Measurements from ENCODE around the gene CLCA1.

DNA sequence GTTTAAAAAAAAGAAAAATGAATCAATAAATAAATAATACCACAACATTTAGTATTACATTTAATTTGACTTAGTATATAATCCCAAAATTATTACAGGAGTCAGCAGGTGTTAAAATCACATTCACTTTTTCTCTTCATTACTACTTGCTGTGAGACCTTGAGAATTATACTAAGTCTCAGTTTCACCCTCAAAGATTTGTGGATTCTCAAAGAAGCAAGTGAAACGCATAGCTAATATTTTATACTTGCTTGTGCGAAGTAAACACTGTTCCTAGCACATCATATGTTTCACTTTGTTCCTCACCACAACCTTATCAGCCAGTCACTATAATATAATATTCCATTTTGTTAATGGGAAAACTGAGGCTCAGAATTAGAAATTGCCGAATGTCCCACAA is 4.0 kb downstream of the CLCA1 start:
- TF ChIP-seq, protein P1, sequence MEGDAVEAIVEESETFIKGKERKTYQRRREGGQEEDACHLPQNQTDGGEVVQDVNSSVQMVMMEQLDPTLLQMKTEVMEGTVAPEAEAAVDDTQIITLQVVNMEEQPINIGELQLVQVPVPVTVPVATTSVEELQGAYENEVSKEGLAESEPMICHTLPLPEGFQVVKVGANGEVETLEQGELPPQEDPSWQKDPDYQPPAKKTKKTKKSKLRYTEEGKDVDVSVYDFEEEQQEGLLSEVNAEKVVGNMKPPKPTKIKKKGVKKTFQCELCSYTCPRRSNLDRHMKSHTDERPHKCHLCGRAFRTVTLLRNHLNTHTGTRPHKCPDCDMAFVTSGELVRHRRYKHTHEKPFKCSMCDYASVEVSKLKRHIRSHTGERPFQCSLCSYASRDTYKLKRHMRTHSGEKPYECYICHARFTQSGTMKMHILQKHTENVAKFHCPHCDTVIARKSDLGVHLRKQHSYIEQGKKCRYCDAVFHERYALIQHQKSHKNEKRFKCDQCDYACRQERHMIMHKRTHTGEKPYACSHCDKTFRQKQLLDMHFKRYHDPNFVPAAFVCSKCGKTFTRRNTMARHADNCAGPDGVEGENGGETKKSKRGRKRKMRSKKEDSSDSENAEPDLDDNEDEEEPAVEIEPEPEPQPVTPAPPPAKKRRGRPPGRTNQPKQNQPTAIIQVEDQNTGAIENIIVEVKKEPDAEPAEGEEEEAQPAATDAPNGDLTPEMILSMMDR (IDR thresholded peaks at IDR 0.05): no peak
- TF ChIP-seq POLR2A (IDR thresholded peaks at IDR 0.05): no peak
- TF ChIP-seq POLR2AphosphoS5 (IDR thresholded peaks at IDR 0.05): no peak
- TF ChIP-seq EP300 (IDR thresholded peaks at IDR 0.05): no peak
